H9 (cell line): ENCODE data around the gene MTERF4. TPM values are rescaled to one million over a fixed set of nuclear protein-coding genes. Genes with fewer than 3 reads are reported as not detected.

ENCODE experiments used
- DNase-seq: peaks from one replicate; pipeline ENCODE4 v3.0.0-alpha.2; 2017
- H2AFZ ChIP-seq: one replicate; pipeline ENCODE4 v1.6.1; 2013; ENCODE audit warnings: mild to moderate bottlenecking, low read length, control low read depth, moderate library complexity
- H2AK5ac ChIP-seq: 2 replicates; pipeline ENCODE4 v1.6.1; 2013; ENCODE audit warnings: low read length, control low read depth, mixed read lengths; ENCODE audit not compliant: insufficient read length
- H2BK120ac ChIP-seq: one replicate; pipeline ENCODE4 v1.6.1; 2013; ENCODE audit warnings: low read depth, mild to moderate bottlenecking, low read length, control low read depth, inconsistent platforms; ENCODE audit not compliant: poor library complexity, severe bottlenecking
- H2BK12ac ChIP-seq: 2 replicates; pipeline ENCODE4 v1.6.1; 2013; ENCODE audit warnings: low read length, control low read depth, mixed read lengths, low read depth; ENCODE audit not compliant: insufficient read length
- H2BK15ac ChIP-seq: 2 replicates; pipeline ENCODE4 v1.6.1; 2013; ENCODE audit warnings: low read depth, low read length, control low read depth
- H2BK20ac ChIP-seq: one replicate; pipeline ENCODE4 v1.6.1; 2013; ENCODE audit warnings: low read depth, mild to moderate bottlenecking, low read length, control low read depth, inconsistent platforms; ENCODE audit not compliant: poor library complexity, severe bottlenecking
- H2BK5ac ChIP-seq: 2 replicates; pipeline ENCODE4 v1.6.1; 2013; ENCODE audit warnings: low read length, control low read depth, mixed read lengths; ENCODE audit not compliant: insufficient read length
- H3K14ac ChIP-seq: 2 replicates; pipeline ENCODE4 v1.6.1; 2013; ENCODE audit warnings: low read length, control low read depth; ENCODE audit not compliant: insufficient read depth
- H3K18ac ChIP-seq: 2 replicates; pipeline ENCODE4 v1.6.1; 2013; ENCODE audit warnings: low read depth, mild to moderate bottlenecking, mixed read lengths, low read length, control low read depth; ENCODE audit not compliant: insufficient read length
- H3K23ac ChIP-seq: 2 replicates; pipeline ENCODE4 v1.6.1; 2013; ENCODE audit warnings: low read length, control low read depth, mixed read lengths, low read depth; ENCODE audit not compliant: insufficient read length
- H3K23me2 ChIP-seq: 2 replicates; pipeline ENCODE4 v1.6.1; 2013; ENCODE audit warnings: low read depth, mild to moderate bottlenecking, mixed read lengths, low read length, control low read depth; ENCODE audit not compliant: insufficient read length, poor library complexity, severe bottlenecking
- H3K27ac ChIP-seq: 2 replicates; pipeline ENCODE4 v1.5.1; 2013; ENCODE audit warnings: low read length, control low read depth, mixed read lengths, low read depth; ENCODE audit not compliant: insufficient read length
- H3K27me3 ChIP-seq: 2 replicates; pipeline ENCODE4 v1.6.1; 2013; ENCODE audit warnings: low read length, control low read depth, inconsistent platforms; ENCODE audit not compliant: insufficient read depth
- H3K4ac ChIP-seq: 2 replicates; pipeline ENCODE4 v1.6.1; 2013; ENCODE audit warnings: low read depth, mild to moderate bottlenecking, control low read depth, inconsistent platforms, low read length, moderate library complexity
- H3K4me1 ChIP-seq: 2 replicates; pipeline ENCODE4 v1.6.1; 2013; ENCODE audit warnings: low read length, control low read depth, inconsistent platforms; ENCODE audit not compliant: insufficient read depth
- H3K4me2 ChIP-seq: 2 replicates; pipeline ENCODE4 v1.6.1; 2013; ENCODE audit warnings: low read length, control low read depth, mixed read lengths; ENCODE audit not compliant: insufficient read length, insufficient read depth
- H3K56ac ChIP-seq: 2 replicates; pipeline ENCODE4 v1.6.1; 2013; ENCODE audit warnings: low read depth, mild to moderate bottlenecking, mixed read lengths, low read length, control low read depth; ENCODE audit not compliant: insufficient read length
- H3K79me1 ChIP-seq: 2 replicates; pipeline ENCODE4 v1.6.1; 2013; ENCODE audit warnings: low read depth, mild to moderate bottlenecking, moderate library complexity, low read length, control low read depth, inconsistent platforms; ENCODE audit not compliant: insufficient read depth, poor library complexity, severe bottlenecking
- H3K79me2 ChIP-seq: 2 replicates; pipeline ENCODE4 v1.6.1; 2013; ENCODE audit warnings: low read length, control low read depth, inconsistent platforms; ENCODE audit not compliant: insufficient read depth
- H3K9ac ChIP-seq: 2 replicates; pipeline ENCODE4 v1.6.1; 2013; ENCODE audit warnings: low read length, control low read depth, mixed read lengths; ENCODE audit not compliant: insufficient read length; ENCODE audit errors: extremely low read depth
- H3K9me3 ChIP-seq: one replicate; pipeline ENCODE4 v1.6.1; 2013; ENCODE audit warnings: low read depth, low read length, inconsistent platforms; ENCODE audit not compliant: control insufficient read depth
- H3T11ph ChIP-seq: one replicate; pipeline ENCODE4 v1.6.1; 2013; ENCODE audit warnings: mild to moderate bottlenecking, low read length, control low read depth, inconsistent platforms
- H4K20me1 ChIP-seq: one replicate; pipeline ENCODE4 v1.6.1; 2013; ENCODE audit not compliant: control insufficient read depth, insufficient read length, insufficient read depth
- H4K5ac ChIP-seq: 2 replicates; pipeline ENCODE4 v1.6.1; 2013; ENCODE audit warnings: low read depth, mild to moderate bottlenecking, mixed read lengths, low read length, control low read depth; ENCODE audit not compliant: insufficient read length
- H4K8ac ChIP-seq: replicated peaks from 2 replicates; pipeline ENCODE4 v1.6.1; 2013; ENCODE audit warnings: low read length, control low read depth, mixed read lengths, low read depth; ENCODE audit not compliant: insufficient read length
- H4K91ac ChIP-seq: 2 replicates; pipeline ENCODE4 v1.6.1; 2013; ENCODE audit warnings: low read depth, mild to moderate bottlenecking, moderate library complexity, mixed read lengths, low read length, control low read depth; ENCODE audit not compliant: insufficient read length
- H3K27ac Mint-ChIP-seq, 3 experiments: 2 replicates in 2 of 3; 3 replicates in 1 of 3; pipeline ENCODE4 v1.8.0; 2020 to 2021; ENCODE audit warnings: mixed read lengths in 3 of 3, mild to moderate bottlenecking in 1 of 3, moderate library complexity in 1 of 3
- H3K27me3 Mint-ChIP-seq: 2 replicates; pipeline ENCODE4 v1.8.0; 2021; ENCODE audit warnings: low read depth, mild to moderate bottlenecking, moderate library complexity, mixed read lengths
- H3K36me3 Mint-ChIP-seq, 3 experiments: 2 replicates in 2 of 3; 3 replicates in 1 of 3; pipeline ENCODE4 v1.8.0; 2020 to 2021; ENCODE audit warnings: low read depth in 3 of 3, mixed read lengths in 3 of 3; ENCODE audit not compliant: insufficient read depth in 1 of 3
- H3K4me1 Mint-ChIP-seq, 2 experiments: 2 replicates each; pipeline ENCODE4 v1.8.0; 2020; ENCODE audit warnings: mixed read lengths in 2 of 2
- H3K4me3 Mint-ChIP-seq, 2 experiments: 2 replicates in 1 of 2; 3 replicates in 1 of 2; pipeline ENCODE4 v1.8.0; 2020 to 2021; ENCODE audit warnings: mild to moderate bottlenecking in 2 of 2, mixed read lengths in 2 of 2, moderate library complexity in 1 of 2
- H3K9me3 Mint-ChIP-seq, 2 experiments: 2 replicates in 1 of 2; 3 replicates in 1 of 2; pipeline ENCODE4 v1.8.0; 2020; ENCODE audit warnings: mild to moderate bottlenecking in 2 of 2, mixed read lengths in 2 of 2, moderate library complexity in 1 of 2
- WGBS: extraction: QIAGEN DNeasy Blood & Tissue Kit; methylation state at CpG from one replicate; pipeline ENCODE4 v1.1.7; 2013; ENCODE audit warnings: missing lambda C conversion rate, low lambda C conversion rate, mixed read lengths; ENCODE audit not compliant: insufficient read length; ENCODE audit errors: extremely low coverage; 5-methylcytosine and 5-hydroxymethylcytosine counted together
- total RNA-seq: library from RNA; stranded (reverse); gene quantifications from 2 replicates; pipeline ENCODE4 v1.2.1, GENCODE V29; 2021
- TF ChIP-seq, protein P1 (sequence below): fragments of 200-600 bp; sonication (generic); conservative IDR thresholded peaks from 3 replicates; pipeline ENCODE4 v1.8.0; 2021; ENCODE audit warnings: antibody characterized with exemption, mild to moderate bottlenecking

MTERF4 gene
- total RNA-seq, 1 experiment from 2014 or later: 35.0 TPM

GRCh38 chr2:241121008-241121407 lies 18.9 kb upstream of the MTERF4 start:
- H3K23me2 ChIP-seq: no peaks in the 10 kb centered on the region
- no peak overlapping the region for H2BK15ac ChIP-seq
- Mint-ChIP-seq H3K9me3 (no peaks in the 10 kb centered on the region), H3K36me3 (peaks cover 13 to 51% (median 50%) of the 10 kb centered on the region in 3 experiments; a peak in 6 of 7 replicates), H3K27me3 (no peaks in the 10 kb centered on the region), H3K4me1 (no peaks in the 10 kb centered on the region), H3K4me3 (no peak overlapping the region), H3K27ac (no peak overlapping the region)
- H3K79me2 ChIP-seq: no peaks in the 10 kb centered on the region
- H3K4me2 ChIP-seq: no peak overlapping the region
- no peak overlapping the region for H2AFZ ChIP-seq
- no peak overlapping the region for H2AK5ac ChIP-seq
- no peak overlapping the region for H2BK20ac ChIP-seq
- H4K5ac ChIP-seq: no peak overlapping the region
- H4K20me1 ChIP-seq: no peaks in the 10 kb centered on the region
- H2BK5ac ChIP-seq: no peak overlapping the region
- H4K91ac ChIP-seq: no peak overlapping the region
- no peaks in the 10 kb centered on the region for H3K27me3 ChIP-seq
- H2BK120ac ChIP-seq: no peak overlapping the region
- no peak overlapping the region for H3K18ac ChIP-seq
- no peak overlapping the region for H3K27ac ChIP-seq
- no peak overlapping the region for H2BK12ac ChIP-seq
- DNase-seq: no peak
- H3K56ac ChIP-seq: no peak overlapping the region
- no peak overlapping the region for H3K9ac ChIP-seq
- no peaks in the 10 kb centered on the region for H3K4me1 ChIP-seq
- WGBS: no CpG with 5 or more reads among the region's 5 CpGs
- no peak overlapping the region for H3K14ac ChIP-seq
- H4K8ac ChIP-seq: no peak overlapping the region
- H3K9me3 ChIP-seq: no peaks in the 10 kb centered on the region
- H3K4ac ChIP-seq: no peak overlapping the region
- H3K79me1 ChIP-seq: no peaks in the 10 kb centered on the region
- TF ChIP-seq, protein P1, sequence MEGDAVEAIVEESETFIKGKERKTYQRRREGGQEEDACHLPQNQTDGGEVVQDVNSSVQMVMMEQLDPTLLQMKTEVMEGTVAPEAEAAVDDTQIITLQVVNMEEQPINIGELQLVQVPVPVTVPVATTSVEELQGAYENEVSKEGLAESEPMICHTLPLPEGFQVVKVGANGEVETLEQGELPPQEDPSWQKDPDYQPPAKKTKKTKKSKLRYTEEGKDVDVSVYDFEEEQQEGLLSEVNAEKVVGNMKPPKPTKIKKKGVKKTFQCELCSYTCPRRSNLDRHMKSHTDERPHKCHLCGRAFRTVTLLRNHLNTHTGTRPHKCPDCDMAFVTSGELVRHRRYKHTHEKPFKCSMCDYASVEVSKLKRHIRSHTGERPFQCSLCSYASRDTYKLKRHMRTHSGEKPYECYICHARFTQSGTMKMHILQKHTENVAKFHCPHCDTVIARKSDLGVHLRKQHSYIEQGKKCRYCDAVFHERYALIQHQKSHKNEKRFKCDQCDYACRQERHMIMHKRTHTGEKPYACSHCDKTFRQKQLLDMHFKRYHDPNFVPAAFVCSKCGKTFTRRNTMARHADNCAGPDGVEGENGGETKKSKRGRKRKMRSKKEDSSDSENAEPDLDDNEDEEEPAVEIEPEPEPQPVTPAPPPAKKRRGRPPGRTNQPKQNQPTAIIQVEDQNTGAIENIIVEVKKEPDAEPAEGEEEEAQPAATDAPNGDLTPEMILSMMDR: no peak
- no peak overlapping the region for H3T11ph ChIP-seq
- no peak overlapping the region for H3K23ac ChIP-seq
